ENCODE measurements around the gene CBY2.

Gene CBY2

GRCh38 chr13:45704211-45704739, 2.2 kb downstream of the CBY2 start:
- DNase-seq, result no peak

GRCh38 chr13:45704854-45705695, 3.0 kb downstream of the CBY2 start:
- no peak for DNase-seq

GRCh38 chr13:45705918-45706317, 3.8 kb downstream of the CBY2 start:
- DNase-seq, result no peak

GRCh38 chr13:45707516-45708100, 5.5 kb downstream of the CBY2 start:
- DNase-seq, result no peak

GRCh38 chr13:45711951-45712350, 9.8 kb downstream of the CBY2 start:
- DNase-seq, result no peak

- DNase-seq, result no peak
These were observed 11.1 kb downstream of the CBY2 start for GRCh38 chr13:45713106-45713690.

- no peak for DNase-seq
These were observed 11.6 kb downstream of the CBY2 start for GRCh38 chr13:45713721-45714120.

GRCh38 chr13:45714170-45714569, 12.1 kb downstream of the CBY2 start:
- DNase-seq, result no peak

- DNase-seq, result no peak
These were observed 13.2 kb downstream of the CBY2 start for GRCh38 chr13:45715351-45715750.

- no peak for DNase-seq
These were observed 15.2 kb downstream of the CBY2 start for GRCh38 chr13:45717349-45717748.

GRCh38 chr13:45718063-45718462, 15.9 kb downstream of the CBY2 start:
- DNase-seq, result no peak

GRCh38 chr13:45718992-45719391, 16.9 kb downstream of the CBY2 start:
- no peak for DNase-seq

GRCh38 chr13:45721203-45721731, 19.1 kb downstream of the CBY2 start:
- DNase-seq, result no peak

GRCh38 chr13:45723798-45724197, 21.7 kb downstream of the CBY2 start:
- DNase-seq, result no peak

GRCh38 chr13:45728759-45729158, 26.6 kb downstream of the CBY2 start:
- no peak for DNase-seq

- no peak for DNase-seq
These were observed 29.3 kb downstream of the CBY2 start for GRCh38 chr13:45731455-45731854.

GRCh38 chr13:45732916-45733315, 30.8 kb downstream of the CBY2 start:
- DNase-seq, result no peak

- no peak for DNase-seq
These were observed 31.2 kb downstream of the CBY2 start for GRCh38 chr13:45733361-45733760.

GRCh38 chr13:45737571-45738017, 35.5 kb downstream of the CBY2 start:
- no peak for DNase-seq

GRCh38 chr13:45742985-45743384, 40.9 kb downstream of the CBY2 start:
- no peak for DNase-seq

GRCh38 chr13:45744979-45745378, 42.9 kb downstream of the CBY2 start:
- DNase-seq, result no peak

- DNase-seq, result no peak
These were observed 45.0 kb downstream of the CBY2 start for GRCh38 chr13:45747071-45747470.

GRCh38 chr13:45748941-45749759, 47.0 kb downstream of the CBY2 start:
- no peak for DNase-seq

Data from NCI-H2029 treated with DMSO at 0.1 percent for 48 hours (cell line).